Caco-2 (cell line): ENCODE measurements around the gene DYDC2. TPM values are rescaled to one million over a fixed set of nuclear protein-coding genes. Genes with fewer than 3 reads are reported as not detected.

ENCODE experiments used
- BruUV-seq: library from RNA; stranded (reverse); fragments of 400-500 nt; replicated peaks from 2 replicates; lab custom pipeline; 2021; lab: Mats Ljungman, UMichigan
- CTCF ChIA-PET: fragments of 300-600 bp; sonication (Branson Sonifier 250); formaldehyde crosslinking; loops from one replicate; lab custom pipeline; 2022; ENCODE audit warnings: antibody characterized with exemption; lab: Charles Lee
- POLR2A ChIA-PET: fragments of 300-600 bp; sonication (Branson Sonifier 250); formaldehyde crosslinking; loops from one replicate; lab custom pipeline; 2022; ENCODE audit warnings: antibody characterized with exemption; lab: Charles Lee
- DNase-seq, 2 experiments: peaks; one replicate each; pipeline versions ENCODE4 v3.0.0 to v3.0.0-alpha.2; 2020 to 2022
- H3K27me3 ChIP-seq: replicated peaks from 2 replicates; pipeline ENCODE4 v1.6.0; 2011; ENCODE audit warnings: low read length; ENCODE audit not compliant: control insufficient read depth, insufficient read depth
- H3K36me3 ChIP-seq: 2 replicates; pipeline ENCODE4 v1.5.1; 2011; ENCODE audit warnings: low read length; ENCODE audit not compliant: control insufficient read depth, insufficient read depth
- H3K4me1 ChIP-seq: fragments of 250-450 bp; sonication (Bioruptor Pico); 2 replicates; pipeline ENCODE4 v1.5.1; 2020; ENCODE audit warnings: mild to moderate bottlenecking
- H3K4me3 ChIP-seq: 2 replicates; pipeline ENCODE4 v1.5.1; 2011; ENCODE audit warnings: low read depth, mild to moderate bottlenecking, control low read depth, low read length
- H3K9me3 ChIP-seq: fragments of 250-450 bp; sonication (Bioruptor Pico); 2 replicates; pipeline ENCODE4 v1.5.1; 2020; ENCODE audit warnings: mild to moderate bottlenecking, moderate library complexity
- H3K27ac Mint-ChIP-seq: one replicate; pipeline ENCODE4 v1.8.0; 2022; ENCODE audit warnings: mixed read lengths; ENCODE audit not compliant: unreplicated experiment
- H3K27me3 Mint-ChIP-seq: one replicate; pipeline ENCODE4 v1.8.0; 2022; ENCODE audit warnings: mixed read lengths; ENCODE audit not compliant: insufficient read depth, unreplicated experiment
- H3K36me3 Mint-ChIP-seq: one replicate; pipeline ENCODE4 v1.8.0; 2022; ENCODE audit warnings: mild to moderate bottlenecking, mixed read lengths; ENCODE audit not compliant: insufficient read depth, unreplicated experiment
- H3K4me1 Mint-ChIP-seq: one replicate; pipeline ENCODE4 v1.8.0; 2022; ENCODE audit warnings: low read depth, mixed read lengths; ENCODE audit not compliant: unreplicated experiment
- H3K4me3 Mint-ChIP-seq: one replicate; pipeline ENCODE4 v1.8.0; 2022; ENCODE audit warnings: mild to moderate bottlenecking, moderate library complexity, mixed read lengths; ENCODE audit not compliant: unreplicated experiment
- H3K9me3 Mint-ChIP-seq: one replicate; pipeline ENCODE4 v1.8.0; 2022; ENCODE audit warnings: mixed read lengths; ENCODE audit not compliant: unreplicated experiment
- intact Hi-C: fragments of 100-400 bp; cut with micrococcal nuclease; formaldehyde crosslinking; loops from one replicate; pipeline ENCODE4 v1.10.0; 2022; ENCODE audit not compliant: unreplicated experiment
- total RNA-seq: library from RNA; stranded (reverse); gene quantifications from 2 replicates; pipeline ENCODE4 v1.2.3, GENCODE V29; 2022
- TF ChIP-seq, protein P1 (sequence below), 2 experiments: fragments of 200-600 bp in 1 of 2; IDR thresholded peaks; 1 replicate in 1 of 2; 2 replicates in 1 of 2; pipeline versions ENCODE4 v1.5.1 to v1.8.0; 2011 to 2022; ENCODE audit warnings: antibody characterized with exemption in 1 of 2, control low read depth in 1 of 2, inconsistent platforms in 1 of 2, low read depth in 1 of 2, low read length in 1 of 2, mild to moderate bottlenecking in 1 of 2, moderate library complexity in 1 of 2; ENCODE audit not compliant: insufficient read depth in 1 of 2, severe bottlenecking in 1 of 2, unreplicated experiment in 1 of 2

Gene DYDC2
- total RNA-seq, 1 experiment from 2014 or later: not detected

DNA sequence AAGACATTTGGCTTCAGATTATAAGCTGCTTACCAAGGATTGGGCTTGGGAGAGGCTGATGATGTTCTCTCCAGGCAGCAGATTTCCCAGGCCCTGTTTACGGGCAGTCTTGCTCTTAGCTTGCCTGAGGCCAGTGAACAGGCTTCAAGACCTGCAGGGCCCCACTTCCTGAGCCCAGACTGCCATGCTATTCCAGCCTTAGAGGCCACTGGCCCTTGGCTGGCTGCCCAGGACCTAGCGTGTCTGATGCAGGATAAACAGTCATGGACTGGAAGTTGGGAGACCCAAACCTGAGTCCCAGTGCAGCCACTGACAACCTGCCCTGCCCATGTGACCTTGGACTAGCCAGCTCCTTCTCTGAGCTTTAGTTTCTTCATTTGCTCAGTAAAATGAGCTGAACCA, 54.7 kb downstream of the DYDC2 start:
- no peaks in the 10 kb centered on the region for H3K9me3 ChIP-seq
- H3K27ac Mint-ChIP-seq: peak overlapping the region; percentile 11
- TF ChIP-seq, protein P1, sequence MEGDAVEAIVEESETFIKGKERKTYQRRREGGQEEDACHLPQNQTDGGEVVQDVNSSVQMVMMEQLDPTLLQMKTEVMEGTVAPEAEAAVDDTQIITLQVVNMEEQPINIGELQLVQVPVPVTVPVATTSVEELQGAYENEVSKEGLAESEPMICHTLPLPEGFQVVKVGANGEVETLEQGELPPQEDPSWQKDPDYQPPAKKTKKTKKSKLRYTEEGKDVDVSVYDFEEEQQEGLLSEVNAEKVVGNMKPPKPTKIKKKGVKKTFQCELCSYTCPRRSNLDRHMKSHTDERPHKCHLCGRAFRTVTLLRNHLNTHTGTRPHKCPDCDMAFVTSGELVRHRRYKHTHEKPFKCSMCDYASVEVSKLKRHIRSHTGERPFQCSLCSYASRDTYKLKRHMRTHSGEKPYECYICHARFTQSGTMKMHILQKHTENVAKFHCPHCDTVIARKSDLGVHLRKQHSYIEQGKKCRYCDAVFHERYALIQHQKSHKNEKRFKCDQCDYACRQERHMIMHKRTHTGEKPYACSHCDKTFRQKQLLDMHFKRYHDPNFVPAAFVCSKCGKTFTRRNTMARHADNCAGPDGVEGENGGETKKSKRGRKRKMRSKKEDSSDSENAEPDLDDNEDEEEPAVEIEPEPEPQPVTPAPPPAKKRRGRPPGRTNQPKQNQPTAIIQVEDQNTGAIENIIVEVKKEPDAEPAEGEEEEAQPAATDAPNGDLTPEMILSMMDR (IDR thresholded peaks at IDR 0.05; ENCODE audit: insufficient read depth in 1 of 2, low read depth in 1 of 2, low read length in 1 of 2, severe bottlenecking in 1 of 2, unreplicated experiment in 1 of 2): no peak
- H3K36me3 ChIP-seq: no peaks in the 10 kb centered on the region; the same call in 1 of the 2 replicates
- no peak overlapping the region for H3K4me3 ChIP-seq
- H3K27me3 Mint-ChIP-seq: no peaks in the 10 kb centered on the region
- no peaks in the 10 kb centered on the region for H3K9me3 Mint-ChIP-seq
- POLR2A ChIA-PET: no interaction called here
- H3K4me1 Mint-ChIP-seq: peaks cover 39% of the 10 kb centered on the region
- no peak overlapping the region for H3K4me3 Mint-ChIP-seq
- CTCF ChIA-PET: no interaction called here
- H3K27me3 ChIP-seq: no peaks in the 10 kb centered on the region
- BruUV-seq: no TSS peak
- peaks cover 45% of the 10 kb centered on the region for H3K4me1 ChIP-seq
- DNase-seq: no peak
- intact Hi-C loops: no loop called here
- peaks cover 15% of the 10 kb centered on the region for H3K36me3 Mint-ChIP-seq

DNA sequence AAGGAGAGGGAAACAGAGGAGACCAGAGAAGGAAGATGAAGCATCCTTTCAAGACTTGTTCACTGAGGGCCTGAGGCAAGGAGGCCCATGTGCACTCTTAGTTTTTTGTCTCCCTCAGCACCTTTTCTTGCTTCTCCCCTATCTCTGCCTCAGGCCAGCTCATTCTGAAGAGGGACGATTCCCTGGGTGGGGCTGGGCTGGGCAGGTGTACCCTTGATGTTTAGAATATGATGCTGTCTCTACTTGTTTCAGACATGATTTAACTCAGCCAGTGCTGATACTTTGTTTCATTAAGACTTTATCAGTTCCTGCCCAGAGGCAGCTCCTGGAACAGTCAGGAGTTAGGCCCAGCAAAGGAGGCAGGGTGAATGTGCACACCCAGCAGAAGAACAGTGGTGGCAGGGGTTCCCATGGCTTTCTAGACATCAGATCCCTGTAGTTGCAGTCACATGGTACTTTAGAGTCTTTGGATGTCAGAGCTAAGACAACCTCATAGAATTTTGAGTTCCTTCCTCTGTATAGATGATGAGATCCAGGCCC, 55.2 kb downstream of the DYDC2 start:
- TF ChIP-seq, protein P1 (IDR thresholded peaks at IDR 0.05; ENCODE audit: insufficient read depth in 1 of 2, low read depth in 1 of 2, low read length in 1 of 2, severe bottlenecking in 1 of 2, unreplicated experiment in 1 of 2): no peak
- intact Hi-C loops: no loop called here
- ChIA-PET CTCF (no interaction called here), POLR2A (no interaction called here)
- H3K4me3 ChIP-seq: no peak overlapping the region
- Mint-ChIP-seq H3K4me3 (no peak overlapping the region), H3K4me1 (peaks cover 40% of the 10 kb centered on the region), H3K27me3 (no peaks in the 10 kb centered on the region), H3K36me3 (peaks cover 15% of the 10 kb centered on the region), H3K9me3 (no peaks in the 10 kb centered on the region), H3K27ac (no peak overlapping the region)
- H3K36me3 ChIP-seq: no peaks in the 10 kb centered on the region; the same call in 1 of the 2 replicates
- H3K4me1 ChIP-seq: peaks cover 48% of the 10 kb centered on the region
- DNase-seq: no peak
- H3K9me3 ChIP-seq: no peaks in the 10 kb centered on the region
- H3K27me3 ChIP-seq: no peaks in the 10 kb centered on the region
- BruUV-seq: no TSS peak

DNA sequence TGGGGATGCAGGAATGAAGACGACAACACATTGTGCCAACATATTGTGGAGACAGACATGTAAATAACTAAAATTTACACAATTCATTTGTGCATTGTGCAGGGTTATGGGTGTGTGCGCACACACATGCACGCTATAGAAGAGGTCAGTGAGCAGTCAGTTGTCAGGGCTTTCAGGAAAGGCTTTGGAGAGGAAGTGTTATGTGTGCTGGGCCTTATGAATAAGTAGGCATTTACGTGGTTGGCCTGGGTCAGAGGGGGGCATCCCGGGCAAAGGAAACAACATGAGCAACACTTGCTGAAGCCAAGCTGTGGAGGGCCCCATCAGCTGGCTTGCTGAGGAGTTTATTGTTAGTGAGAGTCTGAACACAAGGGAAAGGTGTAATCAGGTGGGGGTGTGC, 55.9 kb downstream of the DYDC2 start:
- DNase-seq: no peak
- peaks cover 15% of the 10 kb centered on the region for H3K36me3 Mint-ChIP-seq
- ChIA-PET CTCF (no interaction called here), POLR2A (no interaction called here)
- no TSS peak for BruUV-seq
- H3K9me3 ChIP-seq: no peaks in the 10 kb centered on the region
- no peaks in the 10 kb centered on the region for H3K27me3 ChIP-seq
- H3K4me3 Mint-ChIP-seq: no peak overlapping the region
- H3K4me1 Mint-ChIP-seq: peaks cover 47% of the 10 kb centered on the region
- no peak overlapping the region for H3K4me3 ChIP-seq
- no peaks in the 10 kb centered on the region for H3K9me3 Mint-ChIP-seq
- intact Hi-C loops: no loop called here
- H3K4me1 ChIP-seq: peaks cover 48% of the 10 kb centered on the region
- TF ChIP-seq, protein P1 (IDR thresholded peaks at IDR 0.05; ENCODE audit: insufficient read depth in 1 of 2, low read depth in 1 of 2, low read length in 1 of 2, severe bottlenecking in 1 of 2, unreplicated experiment in 1 of 2): no peak
- no peak overlapping the region for H3K27ac Mint-ChIP-seq
- no peaks in the 10 kb centered on the region; the same call in 1 of the 2 replicates for H3K36me3 ChIP-seq
- H3K27me3 Mint-ChIP-seq: no peaks in the 10 kb centered on the region
